A673 (cell line): ENCODE data around the gene ADAMTS15. TPM values are rescaled to one million over a fixed set of nuclear protein-coding genes. Genes with fewer than 3 reads are reported as not detected.

Source experiments
- BruUV-seq: library from RNA; stranded (reverse); fragments of 400-500 nt; replicated peaks from 2 replicates; lab custom pipeline; 2021; lab: Mats Ljungman, UMichigan
- CTCF ChIA-PET: fragments of 300-600 bp; sonication (Branson Sonifier 250); formaldehyde crosslinking; loops from one replicate; lab custom pipeline; 2022; ENCODE audit warnings: antibody characterized with exemption; lab: Charles Lee
- POLR2A ChIA-PET: fragments of 300-600 bp; sonication (Branson Sonifier 250); formaldehyde crosslinking; loops from one replicate; lab custom pipeline; 2022; ENCODE audit warnings: antibody characterized with exemption; ENCODE audit not compliant: low non-redundant PET; lab: Charles Lee
- DNase-seq: peaks from one replicate; pipeline ENCODE4 v3.0.0-alpha.2; 2015; ENCODE audit warnings: low spot score
- H3K27ac ChIP-seq: fragments of 200-600 bp; sonication (generic); 2 replicates; pipeline ENCODE4 v1.5.1; 2016; ENCODE audit warnings: mixed run types, low read depth, mild to moderate bottlenecking, mixed read lengths, antibody characterized with exemption, low read length; ENCODE audit not compliant: poor library complexity, severe bottlenecking
- H3K27me3 ChIP-seq: fragments of 200-600 bp; sonication (generic); replicated peaks from 2 replicates; pipeline ENCODE4 v1.6.1; 2017; ENCODE audit warnings: mixed run types, low read depth, mild to moderate bottlenecking, mixed read lengths, antibody characterized with exemption, low read length; ENCODE audit not compliant: insufficient read depth, poor library complexity
- H3K36me3 ChIP-seq: fragments of 200-600 bp; sonication (generic); 2 replicates; pipeline ENCODE4 v1.6.1; 2016; ENCODE audit warnings: mixed run types, mild to moderate bottlenecking, mixed read lengths, antibody characterized with exemption, low read length; ENCODE audit not compliant: insufficient read depth, poor library complexity, severe bottlenecking
- H3K4me1 ChIP-seq: fragments of 200-600 bp; sonication (generic); 2 replicates; pipeline ENCODE4 v1.6.1; 2017; ENCODE audit warnings: mixed run types, mild to moderate bottlenecking, mixed read lengths, antibody characterized with exemption, low read length; ENCODE audit not compliant: insufficient read depth, poor library complexity, severe bottlenecking
- H3K4me3 ChIP-seq: fragments of 200-600 bp; sonication (generic); 2 replicates; pipeline ENCODE4 v1.5.1; 2016; ENCODE audit warnings: low read depth, mixed run types, mild to moderate bottlenecking, mixed read lengths, low read length; ENCODE audit not compliant: poor library complexity, severe bottlenecking
- H3K9me3 ChIP-seq: fragments of 200-600 bp; sonication (generic); 2 replicates; pipeline ENCODE4 v1.6.1; 2016; ENCODE audit warnings: mixed run types, low read depth, mild to moderate bottlenecking, mixed read lengths, antibody characterized with exemption, low read length; ENCODE audit not compliant: poor library complexity, severe bottlenecking
- EZH2 ChIP-seq: fragments of 200-600 bp; sonication (generic); IDR thresholded peaks from 2 replicates; pipeline ENCODE4 v1.6.1; 2017; ENCODE audit warnings: borderline replicate concordance, low read depth, mild to moderate bottlenecking, mixed read lengths, antibody characterized with exemption, low read length; ENCODE audit not compliant: poor library complexity, severe bottlenecking
- intact Hi-C: fragments of 100-400 bp; cut with micrococcal nuclease; formaldehyde crosslinking; loops from one replicate; pipeline ENCODE4 v1.10.0; 2022; ENCODE audit not compliant: unreplicated experiment
- total RNA-seq: library from RNA; stranded (reverse); gene quantifications from 2 replicates; pipeline ENCODE4 v1.2.3, GENCODE V29; 2021
- TF ChIP-seq, protein P1 (sequence below): fragments of 300-800, 200-600 bp; sonication (generic); conservative IDR thresholded peaks from 2 replicates; pipeline ENCODE4 v1.5.1; 2017; ENCODE audit warnings: low read depth, mild to moderate bottlenecking, antibody characterized with exemption, low read length, moderate library complexity, mixed read lengths

Gene ADAMTS15
- total RNA-seq, 1 experiment from 2014 or later: 0.99 TPM

DNA sequence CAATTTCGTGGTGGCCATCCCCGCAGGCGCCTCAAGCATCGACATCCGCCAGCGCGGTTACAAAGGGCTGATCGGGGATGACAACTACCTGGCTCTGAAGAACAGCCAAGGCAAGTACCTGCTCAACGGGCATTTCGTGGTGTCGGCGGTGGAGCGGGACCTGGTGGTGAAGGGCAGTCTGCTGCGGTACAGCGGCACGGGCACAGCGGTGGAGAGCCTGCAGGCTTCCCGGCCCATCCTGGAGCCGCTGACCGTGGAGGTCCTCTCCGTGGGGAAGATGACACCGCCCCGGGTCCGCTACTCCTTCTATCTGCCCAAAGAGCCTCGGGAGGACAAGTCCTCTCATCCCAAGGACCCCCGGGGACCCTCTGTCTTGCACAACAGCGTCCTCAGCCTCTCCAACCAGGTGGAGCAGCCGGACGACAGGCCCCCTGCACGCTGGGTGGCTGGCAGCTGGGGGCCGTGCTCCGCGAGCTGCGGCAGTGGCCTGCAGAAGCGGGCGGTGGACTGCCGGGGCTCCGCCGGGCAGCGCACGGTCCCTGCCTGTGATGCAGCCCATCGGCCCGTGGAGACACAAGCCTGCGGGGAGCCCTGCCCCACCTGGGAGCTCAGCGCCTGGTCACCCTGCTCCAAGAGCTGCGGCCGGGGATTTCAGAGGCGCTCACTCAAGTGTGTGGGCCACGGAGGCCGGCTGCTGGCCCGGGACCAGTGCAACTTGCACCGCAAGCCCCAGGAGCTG lies 24.8 kb downstream of the ADAMTS15 start:
- no peak for DNase-seq
- no peaks in the 10 kb centered on the region for H3K27me3 ChIP-seq
- no peak overlapping the region for H3K4me3 ChIP-seq
- POLR2A ChIA-PET: no interaction called here
- no TSS peak for BruUV-seq
- no peaks in the 10 kb centered on the region for H3K36me3 ChIP-seq
- no peak for TF ChIP-seq EZH2
- TF ChIP-seq, protein P1, sequence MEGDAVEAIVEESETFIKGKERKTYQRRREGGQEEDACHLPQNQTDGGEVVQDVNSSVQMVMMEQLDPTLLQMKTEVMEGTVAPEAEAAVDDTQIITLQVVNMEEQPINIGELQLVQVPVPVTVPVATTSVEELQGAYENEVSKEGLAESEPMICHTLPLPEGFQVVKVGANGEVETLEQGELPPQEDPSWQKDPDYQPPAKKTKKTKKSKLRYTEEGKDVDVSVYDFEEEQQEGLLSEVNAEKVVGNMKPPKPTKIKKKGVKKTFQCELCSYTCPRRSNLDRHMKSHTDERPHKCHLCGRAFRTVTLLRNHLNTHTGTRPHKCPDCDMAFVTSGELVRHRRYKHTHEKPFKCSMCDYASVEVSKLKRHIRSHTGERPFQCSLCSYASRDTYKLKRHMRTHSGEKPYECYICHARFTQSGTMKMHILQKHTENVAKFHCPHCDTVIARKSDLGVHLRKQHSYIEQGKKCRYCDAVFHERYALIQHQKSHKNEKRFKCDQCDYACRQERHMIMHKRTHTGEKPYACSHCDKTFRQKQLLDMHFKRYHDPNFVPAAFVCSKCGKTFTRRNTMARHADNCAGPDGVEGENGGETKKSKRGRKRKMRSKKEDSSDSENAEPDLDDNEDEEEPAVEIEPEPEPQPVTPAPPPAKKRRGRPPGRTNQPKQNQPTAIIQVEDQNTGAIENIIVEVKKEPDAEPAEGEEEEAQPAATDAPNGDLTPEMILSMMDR: no peak
- CTCF ChIA-PET: no interaction called here
- H3K4me1 ChIP-seq: peaks cover 9% of the 10 kb centered on the region
- no peaks in the 10 kb centered on the region for H3K9me3 ChIP-seq
- H3K27ac ChIP-seq: no peak overlapping the region
- intact Hi-C loops: no loop called here

DNA sequence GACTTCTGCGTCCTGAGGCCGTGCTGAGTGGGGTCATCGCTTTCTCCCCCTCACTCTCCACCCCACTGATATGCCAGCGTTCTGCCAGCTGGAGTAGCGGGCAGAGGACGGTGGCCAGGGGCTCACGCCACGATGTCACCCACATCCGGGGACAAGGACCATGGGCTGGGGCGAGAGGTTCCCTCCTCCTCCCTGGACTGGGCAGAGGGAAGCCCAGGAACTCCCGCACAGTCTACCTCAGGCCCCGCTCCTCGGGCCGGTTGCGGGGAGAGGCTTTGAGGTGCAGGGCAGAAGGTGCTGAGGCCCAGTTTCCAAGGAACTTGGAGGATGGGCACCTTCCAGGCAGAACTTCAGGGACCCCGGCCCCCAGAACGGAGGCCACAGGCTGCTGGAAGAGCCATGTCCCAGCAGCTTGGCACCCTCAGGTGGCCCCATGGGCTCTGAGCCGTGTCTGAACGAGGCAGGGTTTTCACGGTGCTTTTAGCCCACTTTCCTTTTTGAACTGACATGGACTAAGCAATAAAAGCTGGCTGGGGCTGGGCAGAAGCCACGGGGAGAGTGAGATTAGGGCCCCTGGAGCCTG lies 25.4 kb downstream of the ADAMTS15 start:
- no peaks in the 10 kb centered on the region for H3K9me3 ChIP-seq
- CTCF ChIA-PET: no interaction called here
- H3K27me3 ChIP-seq: no peaks in the 10 kb centered on the region
- no peak for DNase-seq
- no peak overlapping the region for H3K27ac ChIP-seq
- H3K36me3 ChIP-seq: no peaks in the 10 kb centered on the region
- intact Hi-C loops: no loop called here
- TF ChIP-seq, protein P1: no peak
- TF ChIP-seq EZH2: no peak
- peaks cover 15% of the 10 kb centered on the region for H3K4me1 ChIP-seq
- BruUV-seq: no TSS peak
- POLR2A ChIA-PET: no interaction called here
- no peak overlapping the region for H3K4me3 ChIP-seq

DNA sequence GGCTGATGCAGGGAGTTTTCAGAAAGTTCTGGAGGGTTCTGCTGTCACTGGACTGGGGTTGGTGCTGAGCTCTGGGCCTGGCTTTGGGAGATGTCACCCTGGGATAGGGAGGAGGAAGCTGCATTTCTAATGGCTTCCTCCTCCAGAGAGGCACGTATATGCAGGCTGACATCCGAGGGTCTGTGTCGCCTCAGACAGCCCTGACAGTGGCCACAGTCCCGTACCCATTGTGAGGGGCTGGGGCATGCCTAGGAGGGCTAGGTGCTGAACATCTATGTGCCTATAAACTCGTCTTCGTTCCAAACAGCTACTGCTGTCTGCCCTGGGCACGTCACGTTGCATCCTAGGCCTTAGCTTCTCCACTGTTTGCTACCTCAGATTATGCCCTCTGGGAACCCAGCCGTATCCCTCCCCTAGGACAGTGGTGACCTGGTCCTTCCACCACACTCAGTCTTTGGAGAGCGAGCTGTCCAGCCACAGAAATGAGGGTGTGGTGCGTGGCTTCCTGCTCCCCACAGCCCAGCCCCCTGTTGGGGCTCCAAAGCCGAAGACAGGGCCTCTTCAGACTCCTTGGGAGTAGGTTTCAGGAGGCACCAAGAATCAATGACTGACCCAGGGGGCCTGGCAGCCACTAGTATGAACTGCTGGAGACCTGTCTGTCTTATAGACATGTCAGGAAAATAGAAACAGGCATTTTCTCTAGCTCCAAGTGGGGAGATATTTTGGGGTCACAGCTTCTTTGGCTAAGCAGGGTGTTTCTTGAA lies 26.4 kb downstream of the ADAMTS15 start:
- DNase-seq: no peak
- BruUV-seq: no TSS peak
- H3K36me3 ChIP-seq: no peaks in the 10 kb centered on the region

More for the DNA sequence above, 26.4 kb downstream of the ADAMTS15 start:
- H3K27me3 ChIP-seq: no peaks in the 10 kb centered on the region
- intact Hi-C loops: no loop called here
- ChIA-PET CTCF (no interaction called here), POLR2A (no interaction called here)
- H3K9me3 ChIP-seq: no peaks in the 10 kb centered on the region
- H3K27ac ChIP-seq: no peak overlapping the region
- no peak overlapping the region for H3K4me3 ChIP-seq
- peaks cover 21% of the 10 kb centered on the region for H3K4me1 ChIP-seq
- TF ChIP-seq EZH2: no peak
- TF ChIP-seq, protein P1: no peak
